Skeletal muscle satellite cell (primary cell): ENCODE measurements around the gene KRT38.
"Not testable (repeated sequence)": the region's sequence is repeated elsewhere in the genome, so short reads cannot be mapped to it uniquely, and the experiment has no call there.

Experiments used
- H3K27me3 ChIP-seq: 2 replicates; pipeline ENCODE4 v1.7.0; 2013; ENCODE audit warnings: low read length; ENCODE audit not compliant: control insufficient read depth, insufficient read depth
- H3K36me3 ChIP-seq: 2 replicates; pipeline ENCODE4 v1.7.0; 2013; ENCODE audit warnings: mild to moderate bottlenecking, control low read depth, low read length; ENCODE audit not compliant: insufficient read depth
- H3K4me1 ChIP-seq: 2 replicates; pipeline ENCODE4 v1.7.0; 2013; ENCODE audit warnings: low read length; ENCODE audit not compliant: control insufficient read depth, insufficient read depth
- H3K4me2 ChIP-seq: 2 replicates; pipeline ENCODE4 v1.7.0; 2013; ENCODE audit warnings: mild to moderate bottlenecking, low read length
- H3K4me3 ChIP-seq: 2 replicates; pipeline ENCODE4 v1.7.0; 2013; ENCODE audit warnings: low read length
- H3K9ac ChIP-seq: 2 replicates; pipeline ENCODE4 v1.7.0; 2013; ENCODE audit warnings: mild to moderate bottlenecking, low read depth, low read length, moderate library complexity
- H3K9me3 ChIP-seq: replicated peaks from 2 replicates; pipeline ENCODE4 v1.7.0; 2013; ENCODE audit warnings: mild to moderate bottlenecking, control low read depth, low read length

KRT38 gene

DNA sequence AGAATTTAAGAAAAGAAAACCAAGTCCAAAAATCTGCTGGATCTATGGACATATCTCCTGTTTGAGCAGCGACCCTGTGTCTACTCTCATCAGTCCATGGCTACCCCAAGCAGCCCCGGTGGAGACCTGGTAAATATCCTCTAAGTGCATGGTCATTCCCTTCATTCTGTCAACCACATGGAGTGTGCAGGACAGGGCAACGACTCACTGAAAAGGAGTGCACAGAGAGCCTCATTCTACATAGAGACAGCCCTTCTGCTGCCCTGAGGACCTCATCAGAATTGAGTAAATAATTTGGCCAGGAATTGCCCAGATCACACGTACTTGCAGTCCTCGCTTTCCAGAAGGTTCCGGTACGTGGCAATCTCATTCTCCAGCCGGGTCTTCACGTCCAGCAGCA, 3.0 kb downstream of the KRT38 start:
- H3K9me3 ChIP-seq = no peaks in the 10 kb centered on the region
- no peak overlapping the region for H3K4me2 ChIP-seq
- H3K9ac ChIP-seq = no peak overlapping the region
- H3K4me3 ChIP-seq = no peak overlapping the region
- H3K27me3 ChIP-seq = peaks cover 25% of the 10 kb centered on the region
- H3K36me3 ChIP-seq = no peaks in the 10 kb centered on the region
- H3K4me1 ChIP-seq = no peaks in the 10 kb centered on the region

DNA sequence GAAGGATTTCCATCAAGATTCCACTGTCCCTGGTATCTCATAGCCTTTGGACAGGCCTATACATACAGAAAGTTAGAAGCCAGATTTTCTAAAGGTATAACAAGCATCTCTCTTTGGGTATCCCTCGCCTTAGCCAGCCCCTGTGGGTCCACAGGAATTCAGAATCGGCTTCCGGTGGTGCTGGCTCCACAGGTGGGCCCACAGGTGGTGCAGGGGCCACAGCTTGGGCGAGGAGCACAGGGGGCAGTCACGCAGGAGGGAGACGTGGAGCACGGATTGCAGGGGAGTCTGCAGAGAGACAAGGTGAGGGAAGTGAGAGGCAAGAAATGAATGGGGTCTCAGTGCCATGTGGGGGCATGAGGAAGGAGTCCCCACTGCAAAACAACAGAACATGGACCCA, 3.5 kb downstream of the KRT38 start:
- Histone ChIP-seq H3K9me3 (no peaks in the 10 kb centered on the region), H3K27me3 (peaks cover 22% of the 10 kb centered on the region), H3K4me1 (no peaks in the 10 kb centered on the region), H3K36me3 (no peaks in the 10 kb centered on the region), H3K4me3 (no peak overlapping the region), H3K9ac (no peak overlapping the region), H3K4me2 (no peak overlapping the region)

DNA sequence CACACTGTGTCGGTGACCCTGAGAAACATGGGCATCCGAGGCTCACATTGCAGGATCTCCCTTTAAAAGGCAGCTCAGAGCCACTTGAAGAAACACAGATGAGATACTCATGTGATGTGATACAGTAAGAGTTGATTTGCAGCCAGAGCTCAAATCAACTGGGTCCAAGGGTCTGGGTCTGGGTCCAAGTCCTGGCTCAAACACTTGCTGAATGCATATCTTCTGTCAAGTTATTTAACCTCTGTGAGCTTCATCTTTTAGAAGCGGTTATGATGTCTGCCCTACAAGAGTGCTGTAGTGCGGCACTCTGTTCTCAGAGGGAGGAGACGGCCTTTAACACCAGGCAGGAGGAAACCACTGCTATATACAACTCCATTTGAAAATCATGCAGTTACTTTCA, 6.4 kb downstream of the KRT38 start:
- Histone ChIP-seq H3K4me2 (no peak overlapping the region), H3K4me3 (no peak overlapping the region), H3K27me3 (peaks cover 17% of the 10 kb centered on the region), H3K4me1 (no peaks in the 10 kb centered on the region), H3K9me3 (no peaks in the 10 kb centered on the region), H3K9ac (no peak overlapping the region), H3K36me3 (no peaks in the 10 kb centered on the region)

DNA sequence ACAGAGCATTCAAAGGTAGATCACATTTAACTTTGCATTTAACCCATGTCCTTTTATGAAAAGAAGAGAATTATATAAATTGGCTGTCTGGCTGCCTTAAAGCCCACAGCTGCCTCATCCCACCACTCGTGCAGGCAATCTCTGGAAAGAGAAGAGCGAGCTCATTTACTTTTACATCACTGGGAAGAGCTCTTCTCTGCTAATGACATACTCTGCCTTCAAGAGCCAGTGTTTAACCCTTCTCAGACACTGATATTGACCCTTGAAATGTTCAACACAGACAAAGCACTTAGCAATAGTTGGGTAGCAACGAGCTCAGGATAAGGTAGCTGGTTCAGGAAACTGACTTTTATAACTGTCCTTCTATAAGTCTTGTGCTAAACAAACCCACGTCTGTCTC, 6.8 kb downstream of the KRT38 start:
- H3K4me1 ChIP-seq = no peaks in the 10 kb centered on the region
- H3K4me3 ChIP-seq = no peak overlapping the region
- H3K27me3 ChIP-seq = peaks cover 17% of the 10 kb centered on the region
- H3K9ac ChIP-seq = no peak overlapping the region
- no peaks in the 10 kb centered on the region for H3K36me3 ChIP-seq
- H3K9me3 ChIP-seq = no peaks in the 10 kb centered on the region
- no peak overlapping the region for H3K4me2 ChIP-seq

DNA sequence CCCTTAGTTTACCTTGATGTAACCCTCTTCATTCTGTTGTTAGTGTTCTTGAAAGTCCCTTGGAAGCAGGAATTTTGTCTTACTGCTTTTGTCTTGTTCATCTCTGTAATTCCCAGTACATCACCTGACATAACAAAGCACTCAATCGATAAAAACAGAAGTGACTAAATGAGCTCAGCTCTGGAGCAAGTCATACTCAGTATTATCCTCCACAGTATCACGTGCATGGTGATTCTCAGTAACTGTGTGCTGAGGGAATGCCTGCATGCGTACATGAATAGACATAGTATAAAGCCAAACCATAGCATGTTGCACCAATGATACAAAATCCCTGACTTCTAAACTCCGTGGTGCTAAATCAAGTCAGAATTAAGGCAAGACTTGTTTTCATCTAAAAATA, 7.2 kb downstream of the KRT38 start:
- Histone ChIP-seq H3K9ac (no peak overlapping the region), H3K4me2 (no peak overlapping the region), H3K4me1 (no peaks in the 10 kb centered on the region), H3K36me3 (no peaks in the 10 kb centered on the region), H3K27me3 (peaks cover 17% of the 10 kb centered on the region), H3K4me3 (no peak overlapping the region), H3K9me3 (no peaks in the 10 kb centered on the region)

DNA sequence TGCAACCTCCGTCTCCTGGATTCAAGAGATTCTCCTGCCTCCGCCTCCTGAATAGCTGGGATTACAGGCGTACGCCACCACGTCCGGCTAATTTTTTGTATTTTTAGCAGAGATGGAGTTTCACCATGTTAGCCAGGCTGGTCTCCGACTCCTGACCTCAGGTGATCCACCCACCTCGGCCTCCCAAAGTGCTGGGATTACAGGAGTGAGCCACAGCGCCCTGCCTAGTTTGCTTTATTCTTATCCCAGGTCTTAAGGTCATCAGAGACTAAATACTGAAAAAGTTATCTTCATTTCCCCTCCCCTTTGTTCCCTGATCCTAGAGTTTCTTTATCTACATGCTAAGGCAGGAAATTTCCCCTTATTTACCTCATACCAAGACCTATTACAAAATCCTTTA, 10.4 kb downstream of the KRT38 start:
- H3K9me3 ChIP-seq, H3K4me1 ChIP-seq, H3K4me3 ChIP-seq, H3K36me3 ChIP-seq, H3K4me2 ChIP-seq, H3K9ac ChIP-seq: not testable (repeated sequence)
- peaks cover 11% of the 10 kb centered on the region for H3K27me3 ChIP-seq

DNA sequence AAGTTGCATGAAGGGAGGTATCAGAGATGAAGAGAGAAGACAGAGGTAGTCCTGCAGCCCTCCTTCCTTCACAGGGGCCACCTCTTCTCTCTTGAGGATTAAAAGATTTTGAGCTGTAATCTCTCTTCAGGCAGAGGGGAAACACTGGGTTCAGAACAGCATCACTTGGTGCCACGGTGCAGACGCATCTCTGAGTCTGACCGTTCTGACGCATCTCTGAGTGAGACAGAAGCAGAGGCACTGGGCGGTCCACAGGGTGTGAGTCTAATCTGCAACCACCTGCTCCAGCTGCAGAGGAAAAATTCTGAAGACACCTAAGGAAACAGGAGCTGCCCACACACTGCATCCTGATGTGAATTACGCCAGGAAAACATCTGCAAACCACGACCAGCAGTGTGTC, 11.1 kb downstream of the KRT38 start:
- Histone ChIP-seq H3K27me3 (peaks cover 11% of the 10 kb centered on the region), H3K36me3 (no peaks in the 10 kb centered on the region), H3K4me3 (no peak overlapping the region), H3K9me3 (no peaks in the 10 kb centered on the region), H3K4me1 (no peaks in the 10 kb centered on the region), H3K9ac (no peak overlapping the region), H3K4me2 (no peak overlapping the region)

DNA sequence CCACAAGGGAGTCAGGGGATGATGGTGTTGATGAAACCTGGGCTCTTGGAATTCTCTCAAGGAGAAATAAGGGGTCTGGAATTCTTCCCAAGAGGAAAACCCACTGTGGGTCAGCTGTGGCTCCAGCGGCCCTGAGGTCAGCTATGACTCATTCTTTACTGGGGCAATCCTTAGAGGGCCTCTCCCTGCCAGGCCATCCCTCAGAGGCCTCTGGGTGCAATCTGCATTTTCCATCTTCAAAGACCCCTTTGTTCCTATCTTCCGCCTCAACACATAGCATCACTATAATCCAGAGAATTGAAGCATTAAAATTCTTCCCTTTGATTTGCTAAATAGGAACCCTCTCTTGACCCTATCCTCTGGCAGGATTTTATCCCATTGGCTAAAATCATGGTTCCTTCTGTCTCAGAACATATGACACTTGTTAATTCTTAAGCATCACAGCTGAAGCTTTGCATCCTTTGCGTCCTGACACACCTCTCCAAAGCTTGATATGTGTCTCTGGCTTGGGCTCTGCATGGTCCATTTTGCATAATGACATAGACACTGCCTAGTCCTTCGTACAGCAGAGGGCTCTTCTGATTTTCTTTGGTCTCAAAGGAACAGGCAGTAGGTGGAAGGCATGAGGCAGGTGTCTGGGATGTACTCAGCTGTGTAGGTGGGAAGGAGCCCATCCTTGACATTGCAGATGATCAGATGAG, 12.0 kb downstream of the KRT38 start:
- no peak overlapping the region for H3K9ac ChIP-seq
- no peak overlapping the region for H3K4me3 ChIP-seq
- H3K27me3 ChIP-seq = peaks cover 3% of the 10 kb centered on the region
- no peaks in the 10 kb centered on the region for H3K4me1 ChIP-seq
- H3K4me2 ChIP-seq = no peak overlapping the region
- no peaks in the 10 kb centered on the region for H3K36me3 ChIP-seq
- H3K9me3 ChIP-seq = no peaks in the 10 kb centered on the region

DNA sequence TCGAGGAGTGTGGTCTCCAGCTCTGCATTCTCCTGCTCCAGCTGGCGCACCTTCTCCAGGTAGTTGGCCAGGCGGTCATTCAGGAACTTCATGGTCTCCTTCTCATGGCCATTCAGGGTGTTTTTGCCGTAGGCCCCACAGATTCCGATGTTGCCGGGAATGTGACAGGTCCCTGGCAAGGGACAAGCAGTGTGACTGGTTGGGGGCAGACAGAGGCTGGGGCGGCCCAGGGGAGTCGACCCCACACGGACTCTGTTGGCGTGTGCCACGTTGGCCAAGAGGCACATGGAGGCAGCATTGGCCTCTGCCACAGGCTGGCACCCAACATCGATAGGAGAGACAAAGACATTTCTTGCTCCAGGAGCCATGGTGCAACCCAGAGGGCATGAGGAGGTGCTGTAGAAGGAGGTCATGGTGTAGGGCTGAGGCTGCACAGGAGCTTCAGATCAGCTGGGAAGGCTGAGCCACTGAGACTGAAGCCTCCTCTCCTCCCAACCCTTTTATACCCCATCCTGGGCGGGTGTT, 16.6 kb downstream of the KRT38 start, which contains the start of gene KRT37:
Gene KRT37 (minus strand): TSS at position 475 of the 525 bp plus-strand sequence. CDS start 62 bp downstream, at position 413.
- H3K9me3 ChIP-seq = no peaks in the 10 kb centered on the region
- no peaks in the 10 kb centered on the region for H3K36me3 ChIP-seq
- H3K4me2 ChIP-seq = no peak within 1 kb of the TSS
- H3K4me1 ChIP-seq = peaks cover 20% of the 10 kb centered on the region
- no peaks in the 10 kb centered on the region for H3K27me3 ChIP-seq
- H3K4me3 ChIP-seq = no peak within 1 kb of the TSS
- no peak within 1 kb of the TSS for H3K9ac ChIP-seq

DNA sequence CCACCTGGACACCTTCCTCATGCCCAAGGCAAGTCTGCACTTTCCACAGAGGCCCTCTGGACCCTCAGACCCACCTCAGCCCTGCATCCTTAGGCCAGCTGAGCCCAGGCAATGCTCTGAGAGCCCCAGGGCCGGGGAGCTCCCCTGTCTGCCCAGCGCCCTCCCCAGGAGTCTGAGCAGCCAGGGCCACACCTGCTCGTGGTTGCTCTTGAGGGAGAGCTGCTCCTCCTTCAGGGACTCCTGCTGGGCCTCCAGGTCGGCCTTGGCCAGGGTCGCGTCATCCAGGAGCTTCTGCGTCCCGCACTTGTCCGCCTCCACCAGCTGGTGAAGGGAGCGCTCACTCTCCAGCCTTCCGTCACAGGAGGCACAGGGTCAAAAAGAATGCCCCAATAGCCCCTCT, 18.2 kb downstream of the KRT38 start:
- H3K27me3 ChIP-seq, H3K9ac ChIP-seq, H3K4me3 ChIP-seq, H3K9me3 ChIP-seq, H3K36me3 ChIP-seq, H3K4me2 ChIP-seq: not testable (repeated sequence)
- H3K4me1 ChIP-seq = peaks cover 23% of the 10 kb centered on the region

DNA sequence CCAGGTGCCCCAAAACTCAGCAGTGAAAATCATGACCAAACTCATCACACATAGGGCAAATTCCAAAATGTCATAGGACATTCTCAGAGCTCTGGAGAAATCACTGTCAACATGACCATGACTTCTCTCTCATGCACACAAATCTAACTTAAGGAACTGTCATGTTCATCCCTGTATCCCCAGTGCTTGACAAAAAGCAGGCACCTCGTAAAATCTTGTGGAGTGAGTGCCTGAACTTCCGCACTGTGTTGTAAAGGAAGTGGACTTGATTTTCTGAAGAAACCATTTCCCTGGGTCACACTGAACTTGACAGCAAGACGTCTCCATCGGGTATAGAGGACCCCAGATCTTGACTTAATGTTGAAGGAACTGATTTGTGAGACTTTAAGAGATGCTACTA, 19.2 kb downstream of the KRT38 start:
- no peaks in the 10 kb centered on the region for H3K27me3 ChIP-seq
- no peaks in the 10 kb centered on the region for H3K36me3 ChIP-seq
- H3K9ac ChIP-seq = no peak overlapping the region
- H3K4me1 ChIP-seq = peaks cover 29% of the 10 kb centered on the region
- H3K4me2 ChIP-seq = no peak overlapping the region
- no peaks in the 10 kb centered on the region for H3K9me3 ChIP-seq
- H3K4me3 ChIP-seq = no peak overlapping the region

DNA sequence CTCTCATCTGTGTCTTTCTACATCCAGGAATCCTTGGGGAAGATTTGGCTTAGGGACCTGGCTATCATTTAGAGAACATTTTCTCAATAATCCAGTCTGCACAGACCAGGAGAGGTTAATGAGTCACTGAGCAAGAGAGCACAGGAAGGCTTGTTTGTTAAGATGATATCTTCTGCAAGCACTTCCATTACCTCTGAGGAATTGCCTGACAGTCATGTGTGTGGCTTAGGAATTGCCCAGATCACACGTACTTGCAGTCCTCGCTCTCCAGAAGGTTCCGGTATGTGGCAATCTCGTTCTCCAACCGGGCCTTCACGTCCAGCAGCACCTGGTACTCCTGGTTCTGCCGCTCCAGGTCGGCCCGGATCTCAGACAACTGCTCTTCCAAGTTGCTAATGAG, 19.7 kb downstream of the KRT38 start:
- H3K36me3 ChIP-seq = no peaks in the 10 kb centered on the region
- H3K27me3 ChIP-seq = no peaks in the 10 kb centered on the region
- peaks cover 34% of the 10 kb centered on the region for H3K4me1 ChIP-seq
- no peak overlapping the region for H3K4me2 ChIP-seq
- H3K9me3 ChIP-seq = no peaks in the 10 kb centered on the region
- no peak overlapping the region for H3K9ac ChIP-seq
- H3K4me3 ChIP-seq = no peak overlapping the region
